Adipose tissue (tissue), 3 donors: ENCODE data around the gene PLAC8. TPM values are rescaled to one million over a fixed set of nuclear protein-coding genes. Genes with fewer than 3 reads are reported as not detected.
"Not testable (repeated sequence)": the region's sequence is repeated elsewhere in the genome, so short reads cannot be mapped to it uniquely, and the experiment has no call there.

ENCODE experiments used
- H3K27ac ChIP-seq: one replicate; pipeline ENCODE4 v1.5.1; 2013; ENCODE audit warnings: low read depth, low read length
- WGBS, 3 donors: extraction: QIAGEN DNeasy Blood & Tissue Kit; methylation state at CpG; one replicate each; pipeline ENCODE4 v1.1.7; 2013; 5-methylcytosine and 5-hydroxymethylcytosine counted together
- polyA plus RNA-seq, 3 donors: library from polyadenylated mRNA; stranded (reverse); fragments of 200-250 nt; gene quantifications; one replicate each; pipeline ENCODE4 v1.2.3, GENCODE V29; 2013
- donor health status: healthy with polysubstance abuse.
- donor health status: Bipolar disorder and iron deficiency.
- donor health status: healthy.

PLAC8 gene
- polyA plus RNA-seq, 3 donors, result 2.5 to 19.4 (median 7.6) TPM

- no peak overlapping the region for H3K27ac ChIP-seq
These were observed 471 bp upstream of the PLAC8 start for GRCh38 chr4:83115000-83115399.

- WGBS, 3 donors, result 31 to 51% (median 41%) methylated on average over 3 of the region's 3 CpGs
These were observed 1.1 kb downstream of the PLAC8 start for GRCh38 chr4:83113429-83113786.

DNA sequence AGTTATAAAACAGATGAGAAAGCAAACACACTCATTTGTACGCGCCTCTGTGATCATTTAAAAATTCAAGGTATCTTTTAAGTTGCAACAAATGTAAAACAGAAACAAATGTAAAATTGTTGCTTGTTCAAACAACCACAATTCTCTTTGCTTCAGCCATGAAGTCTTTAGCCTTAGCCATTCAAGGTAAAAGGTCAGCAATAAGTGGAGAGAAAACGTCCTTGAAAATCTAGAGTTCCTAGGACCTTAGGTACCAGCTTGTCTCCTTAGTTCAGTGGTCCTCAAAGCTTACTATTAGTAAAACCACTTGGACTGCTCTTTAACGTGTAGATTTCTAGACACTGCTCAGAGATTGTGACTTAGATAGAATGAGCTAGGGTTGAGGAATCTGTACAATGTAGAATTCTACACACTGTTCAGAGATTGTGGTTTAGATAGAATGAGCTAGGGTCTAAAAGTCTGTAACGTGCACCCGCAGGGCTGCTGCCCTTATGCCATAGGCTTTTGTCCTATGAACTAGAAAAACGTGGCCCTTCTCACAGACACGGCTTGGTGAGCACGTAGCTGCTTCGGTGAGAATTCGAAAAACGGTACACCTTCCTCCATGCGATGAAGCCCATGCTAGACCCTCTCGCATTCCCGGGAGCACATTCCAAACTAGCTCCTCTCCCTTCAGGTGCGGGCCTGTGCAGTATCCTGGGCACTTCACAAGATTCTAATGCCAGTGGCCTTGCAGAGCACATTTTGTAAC, 1.7 kb downstream of the PLAC8 start:
- H3K27ac ChIP-seq, result no peak overlapping the region

More at GRCh38 chr4:83113429-83113786, 1.1 kb downstream of the PLAC8 start:
- no peak overlapping the region for H3K27ac ChIP-seq

DNA sequence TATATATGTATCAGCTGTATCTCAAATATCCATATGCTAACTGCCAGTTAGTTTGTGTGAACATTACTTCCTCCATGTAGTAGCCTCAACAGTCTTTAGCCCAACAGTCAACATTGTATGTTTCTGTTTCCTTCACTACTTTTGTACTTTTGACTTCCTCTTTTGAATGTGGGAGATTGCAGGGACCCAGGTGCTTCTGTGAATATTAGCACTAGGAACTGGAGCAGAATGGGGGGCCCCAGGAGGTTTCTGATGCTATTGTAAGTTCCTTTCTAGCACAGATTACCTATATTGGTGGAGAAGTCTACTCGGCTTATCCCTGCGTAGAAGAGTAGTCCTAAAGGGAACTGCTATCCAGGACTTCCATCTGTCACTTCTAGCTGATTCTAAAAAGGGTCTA, 2.3 kb downstream of the PLAC8 start:
- H3K27ac ChIP-seq, result no peak overlapping the region
- 41 to 92% (median 48%) methylated on average over 2 of the region's 2 CpGs for WGBS, 3 donors

More for the DNA sequence above, 1.7 kb downstream of the PLAC8 start:
- WGBS, 3 donors, result 58 to 83% (median 59%) methylated on average over 16 of the region's 16 CpGs

- not testable (repeated sequence) for H3K27ac ChIP-seq
- WGBS, 3 donors, result 57 to 93% (median 71%) methylated on average over 7 of the region's 7 CpGs
These were observed 2.8 kb downstream of the PLAC8 start for GRCh38 chr4:83111751-83112141.

- H3K27ac ChIP-seq, result no peak overlapping the region
- 53 to 81% (median 73%) methylated on average over 8 of the region's 8 CpGs for WGBS, 3 donors
These were observed 3.4 kb downstream of the PLAC8 start for GRCh38 chr4:83110970-83111750.

DNA sequence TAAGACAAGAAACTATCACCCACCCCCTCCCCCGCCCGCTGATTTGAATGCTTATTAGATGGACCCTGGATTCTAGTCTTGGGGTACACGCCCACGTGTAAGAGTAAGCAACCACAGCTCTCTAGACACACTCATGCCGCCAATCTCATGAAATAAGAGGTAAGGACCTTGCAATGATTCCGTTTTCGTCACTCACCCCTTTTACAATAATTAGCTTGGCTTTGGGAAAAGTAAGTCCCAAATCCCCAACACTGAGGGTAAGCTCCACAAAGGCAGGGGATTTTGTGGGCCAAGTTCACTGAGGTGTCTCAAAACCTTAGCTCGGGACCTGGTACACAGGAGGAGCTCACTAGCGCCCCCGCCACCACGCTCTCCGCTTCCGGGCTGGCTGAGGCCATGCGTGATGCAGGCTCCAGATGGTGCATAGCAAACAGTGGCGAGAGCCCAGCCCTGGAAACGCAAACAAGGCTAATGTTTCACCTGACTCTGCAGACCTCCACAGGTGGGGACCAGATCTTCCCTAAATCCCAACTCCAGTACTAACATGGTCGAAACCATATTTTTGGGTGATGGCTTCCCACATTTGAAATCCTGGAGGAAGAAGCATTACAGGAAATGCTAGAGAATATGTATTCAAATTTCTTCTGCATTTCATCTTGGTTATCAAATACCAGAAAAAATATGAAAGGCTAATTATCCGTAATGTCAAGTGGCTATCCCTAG, 4.1 kb downstream of the PLAC8 start:
- WGBS, 3 donors, result 3 to 5% (median 4%) methylated on average over 18 of the region's 18 CpGs
- H3K27ac ChIP-seq, result no peak overlapping the region

DNA sequence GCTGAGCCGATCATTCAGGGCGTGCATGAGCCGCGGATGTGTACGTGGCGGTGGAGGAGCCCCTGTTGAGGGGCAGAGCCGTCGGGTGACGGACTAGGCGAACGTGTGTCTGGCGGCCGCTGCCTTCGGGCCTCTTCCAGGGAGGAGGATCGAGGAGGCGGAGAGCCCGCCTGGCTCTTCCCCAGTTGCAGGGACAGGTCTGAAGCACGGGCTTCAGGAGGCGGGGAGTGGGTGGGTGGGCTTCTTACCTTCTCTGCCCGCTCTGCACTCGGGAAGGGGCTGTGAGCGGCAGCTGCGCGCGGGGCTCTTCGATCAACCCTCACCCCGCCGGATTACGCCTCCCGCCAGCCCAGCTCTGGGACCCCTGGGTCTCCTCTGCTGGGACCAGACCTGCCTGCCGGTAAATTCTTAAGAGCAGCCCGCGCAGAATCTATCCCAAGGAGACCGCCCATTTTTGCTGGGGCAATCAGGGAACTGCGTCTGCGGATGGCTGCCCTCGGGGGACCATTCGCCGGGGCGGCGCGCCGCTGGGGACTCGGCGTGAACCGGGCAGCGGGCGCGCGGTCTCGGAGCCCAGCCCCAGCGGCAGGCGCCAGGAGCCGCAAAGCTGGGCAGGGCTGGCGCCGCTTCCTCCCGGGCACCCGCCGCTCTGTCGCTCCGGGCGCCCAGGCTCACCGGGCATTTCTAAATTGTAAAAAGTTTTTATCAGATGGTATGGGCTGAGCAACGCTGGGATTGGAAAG, 4.9 kb downstream of the PLAC8 start:
- 1 to 3% (median 1%) methylated on average over 56 to 64 of the region's 64 CpGs for WGBS, 3 donors

GRCh38 chr4:83108101-83108861, 6.2 kb downstream of the PLAC8 start:
- WGBS, 3 donors, result 66 to 90% (median 69%) methylated on average over 26 of the region's 26 CpGs
- H3K27ac ChIP-seq, result no peak overlapping the region

More for the DNA sequence above, 4.9 kb downstream of the PLAC8 start:
- H3K27ac ChIP-seq, result no peak overlapping the region

GRCh38 chr4:83107631-83108030, 6.9 kb downstream of the PLAC8 start:
- H3K27ac ChIP-seq, result no peak overlapping the region
- WGBS, 3 donors, result 81 to 89% (median 82%) methylated on average over 9 of the region's 9 CpGs

- H3K27ac ChIP-seq, result no peak overlapping the region
- WGBS, 3 donors, result 89 to 96% (median 91%) methylated on average over 7 of the region's 7 CpGs
These were observed 9.5 kb downstream of the PLAC8 start for GRCh38 chr4:83104991-83105390.

GRCh38 chr4:83096397-83096796, 18.1 kb downstream of the PLAC8 start:
- 69 to 78% (median 78%) methylated on average over 2 of the region's 2 CpGs for WGBS, 3 donors
- H3K27ac ChIP-seq, result no peak overlapping the region

- WGBS, 3 donors, result 69 to 80% (median 79%) methylated on average over 6 of the region's 6 CpGs
- H3K27ac ChIP-seq, result no peak overlapping the region
These were observed 21.4 kb downstream of the PLAC8 start for GRCh38 chr4:83093060-83093640.

GRCh38 chr4:83089410-83090157, 24.9 kb downstream of the PLAC8 start:
- 73 to 77% (median 75%) methylated on average over 2 of the region's 2 CpGs for WGBS, 3 donors
- H3K27ac ChIP-seq, result no peak overlapping the region

DNA sequence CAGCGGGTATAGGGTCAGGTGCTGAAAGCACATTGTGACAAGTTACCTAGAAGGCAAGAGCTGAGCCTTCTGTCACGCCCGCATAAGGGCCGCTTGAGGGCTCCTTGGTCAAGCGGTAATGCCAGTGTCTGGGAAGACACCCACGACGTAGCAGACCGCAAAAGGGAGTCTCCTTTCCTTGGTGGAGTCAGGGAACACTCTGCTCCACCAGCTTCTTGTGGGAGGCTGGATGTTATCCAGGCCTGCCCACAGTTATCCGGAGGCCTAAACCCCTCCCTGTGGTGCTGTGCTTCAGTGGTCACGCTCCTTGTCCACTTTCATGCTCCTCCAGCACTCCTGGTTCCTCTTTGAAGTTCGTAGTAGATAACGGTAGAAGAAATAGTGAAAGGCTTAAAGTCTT, 29.6 kb downstream of the PLAC8 start:
- 71 to 89% (median 83%) methylated on average over 12 of the region's 12 CpGs for WGBS, 3 donors
- H3K27ac ChIP-seq, result not testable (repeated sequence)

DNA sequence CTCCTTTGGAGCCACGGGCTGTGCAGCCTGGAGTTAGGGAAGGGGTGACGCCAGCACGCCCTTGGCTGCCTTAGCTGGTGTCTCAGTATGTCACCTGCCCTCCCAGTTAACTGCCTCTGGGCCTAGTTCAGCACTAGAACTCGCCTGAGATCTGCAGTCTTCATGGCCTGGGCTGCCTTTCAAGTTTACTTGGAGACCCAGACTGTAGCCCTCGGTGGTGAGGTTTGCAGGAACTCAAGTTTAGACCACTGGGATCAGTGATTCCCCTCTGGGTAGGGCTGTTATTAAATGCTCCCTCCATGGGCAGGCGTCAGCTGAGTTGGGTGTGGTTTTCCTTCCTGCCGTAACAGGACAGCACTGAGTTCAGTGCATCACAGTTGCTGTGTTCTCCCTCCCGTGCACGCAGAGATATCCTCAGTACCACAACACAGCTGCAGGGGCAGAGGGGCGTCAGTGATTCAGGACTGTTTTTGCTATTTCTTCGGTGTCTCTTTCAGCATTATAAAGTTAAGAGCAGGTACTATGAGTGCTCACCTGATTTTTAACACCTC, 30.5 kb downstream of the PLAC8 start:
- no peak overlapping the region for H3K27ac ChIP-seq
- WGBS, 3 donors, result 45 to 70% (median 59%) methylated on average over 10 to 11 of the region's 11 CpGs

DNA sequence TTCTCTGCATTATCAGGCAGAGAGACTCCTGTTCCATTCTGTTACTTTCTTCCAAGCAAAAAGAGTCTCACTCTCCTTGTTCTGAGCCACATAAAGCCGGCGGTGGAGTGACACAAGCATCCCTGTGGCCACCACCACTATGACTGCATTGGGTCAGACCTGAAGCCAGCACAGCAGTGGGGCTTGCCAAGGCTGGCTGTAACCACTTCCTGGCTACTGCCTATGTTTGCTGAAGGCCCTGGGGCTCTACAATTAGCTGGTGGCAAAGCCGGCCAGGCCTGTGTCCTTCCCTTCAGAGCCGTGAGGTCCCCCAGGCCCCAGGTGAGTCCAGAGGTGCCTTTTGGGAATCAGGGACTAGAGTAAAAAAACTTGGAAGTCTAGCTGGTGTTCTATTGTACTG, 31.8 kb downstream of the PLAC8 start:
- no peak overlapping the region for H3K27ac ChIP-seq
- 63 to 86% (median 64%) methylated on average over 4 of the region's 4 CpGs for WGBS, 3 donors
